ENCODE results near the gene KDM4B. TPM values are rescaled to one million over a fixed set of nuclear protein-coding genes. Genes with fewer than 3 reads are reported as not detected.

KDM4B gene
- total and polyA plus RNA-seq, 9 of the 15 experiments (the other 6 are each of a cell fraction or from before 2014, with no cell fraction given): 0.21 to 29.9 (median 7.3) TPM

- TF ChIP-seq MYNN (IDR thresholded peaks at IDR 0.05): no peak; the same call in 1 of the 2 replicates
- TF ChIP-seq MYNN (CRISPR knock-in tag; IDR thresholded peaks at IDR 0.05): no peak
- no peak for TF ChIP-seq HNRNPUL1 (IDR thresholded peaks at IDR 0.05; ENCODE audit: low read length)
- 0 out of 2 replicates have a peak, but pooled peaks have one; percentile 10 for TF ChIP-seq ZBTB40 (IDR thresholded peaks at IDR 0.05)
- no peak for TF ChIP-seq ZBTB40 (CRISPR knock-in tag; IDR thresholded peaks at IDR 0.05)
- no peak for TF ChIP-seq HIVEP1 (CRISPR knock-in tag; IDR thresholded peaks at IDR 0.05)
- TF ChIP-seq NUFIP1 (IDR thresholded peaks at IDR 0.05; ENCODE audit: partially characterized antibody): no peak
- no peak for TF ChIP-seq RBM14 (IDR thresholded peaks at IDR 0.05; ENCODE audit: borderline replicate concordance, insufficient read depth, low read depth, low read length)
- no peak for TF ChIP-seq PHF21A (IDR thresholded peaks at IDR 0.05; ENCODE audit: borderline replicate concordance, low read depth)
- no peak for TF ChIP-seq PTTG1 (tag; IDR thresholded peaks at IDR 0.05; ENCODE audit: low read depth)
Measured at GRCh38 chr19:5128251-5128935, 159.5 kb downstream of the KDM4B start (continued).
